BE2C (cell line): Measurements from ENCODE around the gene PPP1R37.

ENCODE experiments used
- DNase-seq: peaks from one replicate; pipeline ENCODE4 v3.0.0-alpha.2; 2020
- H3K27me3 ChIP-seq: fragments of 250-450 bp; sonication (Bioruptor Pico); 2 replicates; pipeline ENCODE4 v1.5.1; 2020; ENCODE audit warnings: mild to moderate bottlenecking
- H3K36me3 ChIP-seq: fragments of 250-450 bp; sonication (Bioruptor Pico); 2 replicates; pipeline ENCODE4 v1.5.1; 2020; ENCODE audit warnings: mild to moderate bottlenecking
- H3K4me1 ChIP-seq: fragments of 250-450 bp; sonication (Bioruptor Pico); 2 replicates; pipeline ENCODE4 v1.5.1; 2020
- H3K4me3 ChIP-seq: 2 replicates; pipeline ENCODE4 v1.5.1; 2011; ENCODE audit warnings: low read depth, low read length
- H3K9me3 ChIP-seq: fragments of 250-450 bp; sonication (Bioruptor Pico); 2 replicates; pipeline ENCODE4 v1.5.1; 2020
- CTCF ChIP-seq: IDR thresholded peaks from 2 replicates; pipeline ENCODE4 v1.5.1; 2012; ENCODE audit warnings: mild to moderate bottlenecking, low read depth, low read length

PPP1R37 gene

DNA sequence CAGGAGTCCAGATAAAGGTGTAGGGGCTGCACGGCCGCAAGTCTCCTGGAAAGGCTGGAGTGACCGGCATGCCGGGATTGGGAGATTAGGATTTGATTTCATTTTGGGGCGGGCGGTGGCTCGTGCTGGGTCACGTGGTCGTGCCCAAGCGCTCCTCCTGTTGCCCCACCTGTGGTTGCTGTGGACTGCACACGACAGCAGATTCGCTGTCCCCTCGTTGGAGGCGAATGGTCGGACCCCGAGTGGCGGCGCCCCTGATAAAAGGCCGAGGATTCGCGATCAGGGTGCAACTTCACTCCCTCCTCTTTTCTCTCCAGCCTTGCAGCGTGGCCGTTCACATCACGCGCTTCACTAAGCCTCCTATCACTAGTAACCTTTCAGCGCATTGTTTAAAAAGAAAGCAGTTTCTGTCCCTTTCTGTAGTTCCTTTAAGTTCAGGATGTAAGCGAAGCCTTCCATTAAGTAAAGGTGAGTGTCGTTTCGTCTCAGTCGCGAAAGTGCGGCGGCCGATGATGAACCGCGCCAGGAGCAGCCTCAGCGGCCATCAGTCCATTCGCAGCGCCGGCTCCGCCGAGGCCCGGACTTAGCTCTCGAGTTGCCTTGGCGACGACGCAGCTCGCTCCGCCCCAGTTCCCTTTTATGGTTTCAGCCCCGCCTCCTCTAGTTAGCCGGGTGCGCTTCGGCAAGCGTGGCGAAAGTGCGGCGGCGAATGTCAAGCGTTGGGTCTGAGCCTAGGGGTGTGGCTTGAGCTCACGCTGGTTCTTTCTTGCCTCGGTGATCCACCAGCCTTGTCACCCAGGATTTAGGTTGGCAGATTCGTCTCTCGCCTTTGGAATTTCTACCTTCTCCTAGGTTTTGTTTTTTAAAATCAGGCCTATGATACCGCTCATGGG is 1.7 kb upstream of the PPP1R37 start:
- no peak for TF ChIP-seq CTCF
- Histone ChIP-seq H3K4me3 (peak overlapping the region; percentile 95), H3K36me3 (peaks cover 14% of the 10 kb centered on the region), H3K4me1 (no peaks in the 10 kb centered on the region), H3K27me3 (no peaks in the 10 kb centered on the region), H3K9me3 (no peaks in the 10 kb centered on the region)
- DNase-seq: peak; percentile 98

DNA sequence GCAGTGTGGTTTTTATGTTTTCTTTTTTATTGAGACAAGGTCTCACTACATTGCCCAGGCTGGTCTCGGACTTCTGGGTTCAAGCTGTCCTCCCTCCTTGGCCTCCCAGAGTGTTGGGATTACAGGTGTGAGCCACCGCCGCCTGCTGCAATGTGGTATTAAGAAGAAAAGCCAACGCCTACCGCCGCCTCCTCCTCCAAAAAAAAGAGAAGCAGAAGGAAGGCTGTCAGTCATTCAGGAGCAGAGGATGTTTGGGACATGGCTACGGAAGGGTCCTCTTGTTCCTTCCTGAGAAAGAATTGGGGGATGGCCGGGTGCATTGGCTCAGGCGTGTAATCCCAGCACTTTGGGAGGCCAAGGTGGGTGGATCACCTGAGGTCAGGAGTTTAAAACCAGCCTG is 1.2 kb downstream of the PPP1R37 start:
- H3K4me3 ChIP-seq: peak overlapping the region; percentile 95
- H3K27me3 ChIP-seq: no peaks in the 10 kb centered on the region
- H3K36me3 ChIP-seq: peaks cover 12% of the 10 kb centered on the region
- DNase-seq: no peak
- H3K4me1 ChIP-seq: peaks cover 15% of the 10 kb centered on the region
- TF ChIP-seq CTCF: no peak
- H3K9me3 ChIP-seq: no peaks in the 10 kb centered on the region

DNA sequence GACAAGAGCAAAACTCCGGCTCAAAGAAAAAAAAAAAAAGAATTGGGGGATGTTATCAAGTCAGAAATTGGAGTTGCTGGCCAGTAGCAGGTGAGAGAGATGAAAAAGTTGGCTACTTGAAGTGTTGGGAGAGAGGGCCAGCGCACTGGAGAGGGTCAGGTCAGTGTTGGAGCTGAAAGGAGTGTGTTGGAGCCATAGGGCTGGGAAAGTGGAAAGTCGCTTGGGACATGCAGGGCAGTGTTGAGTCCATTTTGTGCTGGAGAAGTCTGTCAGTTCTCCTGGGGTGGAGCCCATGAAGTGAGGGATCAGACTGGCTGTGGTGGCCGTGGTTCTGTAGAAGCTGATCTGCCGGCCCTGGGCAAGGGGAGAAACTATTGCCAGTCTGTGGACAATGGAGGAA is 1.7 kb downstream of the PPP1R37 start:
- H3K4me3 ChIP-seq: peak overlapping the region; percentile 95
- TF ChIP-seq CTCF: no peak
- H3K27me3 ChIP-seq: no peaks in the 10 kb centered on the region
- DNase-seq: no peak
- peaks cover 21% of the 10 kb centered on the region for H3K4me1 ChIP-seq
- peaks cover 15% of the 10 kb centered on the region for H3K36me3 ChIP-seq
- H3K9me3 ChIP-seq: no peaks in the 10 kb centered on the region

DNA sequence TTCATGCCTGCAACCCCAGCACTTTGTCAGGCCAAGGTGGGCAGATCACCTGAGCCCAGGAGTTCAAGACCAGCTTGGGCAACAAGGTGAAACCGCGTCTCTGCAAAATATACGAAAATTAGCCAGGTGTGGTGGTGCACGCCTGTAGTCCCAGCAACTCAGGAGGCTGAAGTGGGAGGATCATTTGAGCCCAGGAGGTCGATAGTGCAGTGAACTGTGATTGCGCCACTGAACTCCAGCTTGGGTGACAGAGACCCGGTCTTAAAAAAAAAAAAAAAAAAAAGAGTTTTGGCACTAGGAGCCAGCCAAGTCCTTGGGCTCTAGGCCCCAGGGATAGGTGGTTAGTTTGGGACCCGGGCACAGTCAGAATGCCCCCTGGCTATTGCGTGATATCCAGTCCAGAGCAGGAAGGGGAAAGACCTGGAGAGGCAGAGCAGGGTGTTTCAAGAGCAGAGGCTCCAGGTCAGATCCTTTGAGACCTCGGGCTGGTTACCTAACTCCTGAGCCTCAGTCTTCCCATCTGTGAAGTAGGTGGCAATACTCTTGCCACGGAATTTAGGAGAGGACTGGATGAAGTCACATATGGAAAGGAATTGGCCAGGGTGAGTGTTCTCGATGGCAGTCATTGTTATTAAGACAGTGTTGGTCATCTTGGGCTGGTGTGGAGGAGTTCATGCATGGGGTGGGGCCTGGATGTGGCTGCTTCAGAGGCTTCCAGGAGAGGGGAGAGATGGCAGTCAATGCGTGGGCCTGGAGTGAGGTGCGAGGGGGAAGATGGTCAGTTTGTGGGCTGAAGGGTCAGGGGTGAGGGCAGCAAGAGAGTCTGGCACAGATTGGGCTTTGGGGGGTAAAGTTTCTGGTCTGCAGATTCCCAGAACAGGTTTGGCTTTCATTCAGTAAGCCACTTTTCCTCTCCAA is 2.8 kb downstream of the PPP1R37 start:
- H3K9me3 ChIP-seq: no peaks in the 10 kb centered on the region
- H3K4me3 ChIP-seq: no peak overlapping the region
- no peak for TF ChIP-seq CTCF
- peaks cover 32% of the 10 kb centered on the region for H3K4me1 ChIP-seq
- H3K36me3 ChIP-seq: peaks cover 16% of the 10 kb centered on the region
- H3K27me3 ChIP-seq: no peaks in the 10 kb centered on the region
- no peak for DNase-seq

- Histone ChIP-seq H3K4me1 (peaks cover 34% of the 10 kb centered on the region), H3K4me3 (no peak overlapping the region), H3K9me3 (no peaks in the 10 kb centered on the region), H3K36me3 (peaks cover 16% of the 10 kb centered on the region), H3K27me3 (no peaks in the 10 kb centered on the region)
- no peak for DNase-seq
- TF ChIP-seq CTCF: no peak
Observed at GRCh38 chr19:45096700-45097099, 3.7 kb downstream of the PPP1R37 start.
